Activated naive CD4-positive, alpha-beta T cell treated with anti-CD3 and anti-CD28 coated beads for 36 hours (primary cell): ENCODE measurements around the gene ACAP3. TPM values are rescaled to one million over a fixed set of nuclear protein-coding genes. Genes with fewer than 3 reads are reported as not detected.
A peak's percentile ranks its signal among the peaks of the same experiment; 100 is the strongest.
"Not testable (repeated sequence)": the region's sequence is repeated elsewhere in the genome, so short reads cannot be mapped to it uniquely, and the experiment has no call there.

Experiments
- CTCF ChIA-PET: fragments of 350-600 bp; sonication (Branson Sonifier 250); formaldehyde crosslinking; loops from one replicate; lab custom pipeline; 2021; ENCODE audit warnings: antibody characterized with exemption; lab: Charles Lee
- DNase-seq: peaks from one replicate; pipeline ENCODE4 v3.0.0-alpha.2; 2020
- H3K27ac Mint-ChIP-seq: one replicate; pipeline ENCODE4 v1.8.0; 2021; ENCODE audit warnings: mild to moderate bottlenecking, mixed read lengths
- H3K27me3 Mint-ChIP-seq: one replicate; pipeline ENCODE4 v1.8.0; 2021; ENCODE audit warnings: low read depth, mixed read lengths
- H3K36me3 Mint-ChIP-seq: one replicate; pipeline ENCODE4 v1.8.0; 2021; ENCODE audit warnings: low read depth, mixed read lengths
- H3K4me1 Mint-ChIP-seq: one replicate; pipeline ENCODE4 v1.8.0; 2021; ENCODE audit warnings: low read depth, mixed read lengths
- H3K4me3 Mint-ChIP-seq: one replicate; pipeline ENCODE4 v1.8.0; 2021; ENCODE audit warnings: mild to moderate bottlenecking, moderate library complexity, mixed read lengths
- H3K9me3 Mint-ChIP-seq: one replicate; pipeline ENCODE4 v1.8.0; 2021; ENCODE audit warnings: mixed read lengths
- intact Hi-C: fragments of 100-400 bp; cut with micrococcal nuclease; formaldehyde crosslinking; loops from one replicate; pipeline ENCODE4 v1.15.1; 2023
- total RNA-seq, 2 experiments: library from RNA; stranded (reverse); gene quantifications; one replicate each; pipeline ENCODE4 v1.2.3, GENCODE V29; 2021

Gene ACAP3
- total RNA-seq, 2 experiments from 2014 or later = 24.1 to 25.3 TPM

GRCh38 chr1:1322952-1323351, 15.2 kb upstream of the ACAP3 start:
- Mint-ChIP-seq H3K27me3 (no peaks in the 10 kb centered on the region), H3K9me3 (no peaks in the 10 kb centered on the region), H3K4me1 (peaks cover 36% of the 10 kb centered on the region), H3K36me3 (peaks cover 4% of the 10 kb centered on the region), H3K27ac (no peak overlapping the region), H3K4me3 (peak overlapping the region; percentile 92)
- no peak for DNase-seq
- intact Hi-C loops = no loop called here
- CTCF ChIA-PET = no interaction called here

GRCh38 chr1:1322418-1322817, 14.7 kb upstream of the ACAP3 start:
- H3K27ac Mint-ChIP-seq = no peak overlapping the region
- H3K27me3 Mint-ChIP-seq = no peaks in the 10 kb centered on the region
- peaks cover 4% of the 10 kb centered on the region for H3K36me3 Mint-ChIP-seq
- H3K9me3 Mint-ChIP-seq = no peaks in the 10 kb centered on the region
- intact Hi-C loops = no loop called here
- peak overlapping the region; percentile 92 for H3K4me3 Mint-ChIP-seq
- no peak for DNase-seq
- H3K4me1 Mint-ChIP-seq = peaks cover 37% of the 10 kb centered on the region
- CTCF ChIA-PET = no interaction called here

- Mint-ChIP-seq H3K36me3 (peaks cover 4% of the 10 kb centered on the region), H3K4me1 (peaks cover 38% of the 10 kb centered on the region), H3K27me3 (no peaks in the 10 kb centered on the region), H3K9me3 (no peaks in the 10 kb centered on the region), H3K27ac (no peak overlapping the region), H3K4me3 (peak overlapping the region; percentile 18)
- no peak for DNase-seq
- CTCF ChIA-PET = no interaction called here
- intact Hi-C loops = no loop called here
These were observed 13.7 kb upstream of the ACAP3 start for GRCh38 chr1:1321477-1321876.

- Mint-ChIP-seq H3K36me3 (peaks cover 7% of the 10 kb centered on the region), H3K27me3 (no peaks in the 10 kb centered on the region), H3K4me3 (peak overlapping the region; percentile 18), H3K27ac (no peak overlapping the region), H3K4me1 (peaks cover 33% of the 10 kb centered on the region), H3K9me3 (no peaks in the 10 kb centered on the region)
- CTCF ChIA-PET = no interaction called here
- DNase-seq = no peak
- intact Hi-C loops = no loop called here
These were observed 13.1 kb upstream of the ACAP3 start for GRCh38 chr1:1320666-1321448.

GRCh38 chr1:1319646-1319941, 11.9 kb upstream of the ACAP3 start:
- H3K27me3 Mint-ChIP-seq = no peaks in the 10 kb centered on the region
- CTCF ChIA-PET = no interaction called here
- intact Hi-C loops = no loop called here
- no peak overlapping the region for H3K4me3 Mint-ChIP-seq
- H3K36me3 Mint-ChIP-seq = peaks cover 7% of the 10 kb centered on the region
- H3K4me1 Mint-ChIP-seq = peaks cover 29% of the 10 kb centered on the region
- no peak overlapping the region for H3K27ac Mint-ChIP-seq
- no peak for DNase-seq
- no peaks in the 10 kb centered on the region for H3K9me3 Mint-ChIP-seq

- Mint-ChIP-seq H3K36me3 (peaks cover 6% of the 10 kb centered on the region), H3K27ac (no peak overlapping the region), H3K9me3 (no peaks in the 10 kb centered on the region), H3K4me3 (no peak overlapping the region), H3K4me1 (peaks cover 28% of the 10 kb centered on the region), H3K27me3 (no peaks in the 10 kb centered on the region)
- intact Hi-C loops = no loop called here
- CTCF ChIA-PET = no interaction called here
- DNase-seq = no peak
These were observed 11.3 kb upstream of the ACAP3 start for GRCh38 chr1:1318777-1319645.

- Mint-ChIP-seq H3K9me3 (no peaks in the 10 kb centered on the region), H3K27ac (peak overlapping the region; percentile 63), H3K4me3 (no peak overlapping the region), H3K27me3 (no peaks in the 10 kb centered on the region), H3K36me3 (peaks cover 7% of the 10 kb centered on the region), H3K4me1 (peaks cover 23% of the 10 kb centered on the region)
- no peak for DNase-seq
- intact Hi-C loops = no loop called here
- CTCF ChIA-PET = no interaction called here
These were observed 10.5 kb upstream of the ACAP3 start for GRCh38 chr1:1318131-1318652.

- peaks cover 7% of the 10 kb centered on the region for H3K36me3 Mint-ChIP-seq
- no peaks in the 10 kb centered on the region for H3K9me3 Mint-ChIP-seq
- peaks cover 18% of the 10 kb centered on the region for H3K4me1 Mint-ChIP-seq
- intact Hi-C loops = no loop called here
- no peak overlapping the region for H3K4me3 Mint-ChIP-seq
- no peaks in the 10 kb centered on the region for H3K27me3 Mint-ChIP-seq
- H3K27ac Mint-ChIP-seq = no peak overlapping the region
- CTCF ChIA-PET = interaction anchor here (0.7 kb wide), 1 partner anchor 52 kb away, joined by 3 read pairs; no protein-coding TSS in a partner anchor
- no peak for DNase-seq
These were observed 9.7 kb upstream of the ACAP3 start for GRCh38 chr1:1317420-1317819.

- intact Hi-C loops, H3K9me3 Mint-ChIP-seq, DNase-seq, H3K4me1 Mint-ChIP-seq, H3K36me3 Mint-ChIP-seq, H3K27me3 Mint-ChIP-seq, CTCF ChIA-PET, H3K27ac Mint-ChIP-seq, H3K4me3 Mint-ChIP-seq: not testable (repeated sequence)
These were observed 8.5 kb upstream of the ACAP3 start for GRCh38 chr1:1316199-1316598.

- CTCF ChIA-PET = no interaction called here
- Mint-ChIP-seq H3K4me3 (no peak overlapping the region), H3K9me3 (no peaks in the 10 kb centered on the region)
These were observed 7.8 kb upstream of the ACAP3 start for GRCh38 chr1:1315435-1315954.

GRCh38 chr1:1314678-1315335, 7.1 kb upstream of the ACAP3 start:
- CTCF ChIA-PET = no interaction called here
- Mint-ChIP-seq H3K27me3 (no peaks in the 10 kb centered on the region), H3K4me1 (peaks cover 5% of the 10 kb centered on the region), H3K36me3 (peaks cover 8% of the 10 kb centered on the region), H3K9me3 (no peaks in the 10 kb centered on the region), H3K4me3 (no peak overlapping the region), H3K27ac (no peak overlapping the region)
- intact Hi-C loops = no loop called here
- no peak for DNase-seq

More at GRCh38 chr1:1315435-1315954, 7.8 kb upstream of the ACAP3 start:
- H3K36me3 Mint-ChIP-seq = peaks cover 9% of the 10 kb centered on the region
- no peak for DNase-seq
- H3K27me3 Mint-ChIP-seq = no peaks in the 10 kb centered on the region
- peaks cover 8% of the 10 kb centered on the region for H3K4me1 Mint-ChIP-seq
- intact Hi-C loops = no loop called here
- H3K27ac Mint-ChIP-seq = no peak overlapping the region

GRCh38 chr1:1314237-1314586, 6.5 kb upstream of the ACAP3 start:
- no peak overlapping the region for H3K27ac Mint-ChIP-seq
- peaks cover 5% of the 10 kb centered on the region for H3K4me1 Mint-ChIP-seq
- H3K27me3 Mint-ChIP-seq = no peaks in the 10 kb centered on the region
- no peaks in the 10 kb centered on the region for H3K9me3 Mint-ChIP-seq
- H3K36me3 Mint-ChIP-seq = peaks cover 8% of the 10 kb centered on the region
- no peak for DNase-seq
- intact Hi-C loops = no loop called here
- H3K4me3 Mint-ChIP-seq = no peak overlapping the region
- CTCF ChIA-PET = no interaction called here
